Limb (tissue), 2 donors: Measurements from ENCODE around the gene HTR2C.
"Not testable (repeated sequence)": the region's sequence is repeated elsewhere in the genome, so short reads cannot be mapped to it uniquely, and the experiment has no call there.

Experiments
- DNase-seq, 2 donors: peaks; one replicate each; pipeline ENCODE4 v3.0.0-alpha.2; 2016; ENCODE audit errors: extremely low spot score in 2 of 2

Gene HTR2C

DNA sequence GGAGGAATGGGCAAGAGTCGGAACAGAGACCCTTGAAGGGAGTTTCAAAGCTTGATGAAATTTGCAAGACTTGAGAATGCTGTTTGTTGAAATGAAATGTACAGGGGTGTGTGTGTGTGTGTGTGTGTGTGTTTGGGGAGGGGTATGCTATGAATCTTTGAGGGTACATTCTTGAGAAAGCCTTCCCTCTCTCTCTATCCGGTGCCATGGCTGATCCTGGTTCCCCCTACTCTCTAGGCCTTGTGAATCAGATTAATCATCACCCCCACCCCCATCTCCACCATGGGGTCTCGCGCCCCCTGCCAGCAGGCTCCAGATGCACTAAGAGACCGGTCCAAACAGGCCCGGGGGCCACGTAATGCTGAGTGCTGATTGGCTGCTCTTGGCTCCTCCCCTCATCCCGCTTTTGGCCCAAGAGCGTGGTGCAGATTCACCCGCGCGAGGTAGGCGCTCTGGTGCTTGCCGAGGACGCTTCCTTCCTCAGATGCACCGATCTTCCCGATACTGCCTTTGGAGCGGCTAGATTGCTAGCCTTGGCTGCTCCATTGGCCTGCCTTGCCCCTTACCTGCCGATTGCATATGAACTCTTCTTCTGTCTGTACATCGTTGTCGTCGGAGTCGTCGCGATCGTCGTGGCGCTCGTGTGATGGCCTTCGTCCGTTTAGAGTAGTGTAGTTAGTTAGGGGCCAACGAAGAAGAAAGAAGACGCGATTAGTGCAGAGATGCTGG, at the start of gene HTR2C:
HTR2C (plus strand) TSS at position 441 of the 729 bp plus-strand sequence. CDS start 142,851 bp downstream, outside the sequence.
- DNase-seq, result no peak

DNA sequence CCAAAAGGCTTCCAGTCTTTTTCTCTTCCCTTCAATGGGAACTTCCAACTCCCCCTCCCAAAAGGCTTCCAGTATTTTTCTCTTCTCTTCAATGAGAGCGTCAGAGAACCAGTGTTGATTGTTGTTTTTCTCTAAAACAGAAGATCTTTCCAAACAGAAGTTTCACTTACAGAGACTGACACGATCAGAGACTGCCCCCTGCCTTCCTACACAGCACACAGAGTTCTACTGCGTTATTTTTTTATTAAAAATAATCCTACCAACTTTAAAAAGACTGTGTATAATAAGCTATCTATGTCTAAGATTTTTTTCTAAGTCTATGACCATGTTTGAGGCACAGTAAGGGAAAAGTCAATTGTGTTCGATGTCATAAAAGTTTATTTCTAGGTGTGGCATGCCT, 3.5 kb upstream of the HTR2C start:
- DNase-seq, result no peak

DNA sequence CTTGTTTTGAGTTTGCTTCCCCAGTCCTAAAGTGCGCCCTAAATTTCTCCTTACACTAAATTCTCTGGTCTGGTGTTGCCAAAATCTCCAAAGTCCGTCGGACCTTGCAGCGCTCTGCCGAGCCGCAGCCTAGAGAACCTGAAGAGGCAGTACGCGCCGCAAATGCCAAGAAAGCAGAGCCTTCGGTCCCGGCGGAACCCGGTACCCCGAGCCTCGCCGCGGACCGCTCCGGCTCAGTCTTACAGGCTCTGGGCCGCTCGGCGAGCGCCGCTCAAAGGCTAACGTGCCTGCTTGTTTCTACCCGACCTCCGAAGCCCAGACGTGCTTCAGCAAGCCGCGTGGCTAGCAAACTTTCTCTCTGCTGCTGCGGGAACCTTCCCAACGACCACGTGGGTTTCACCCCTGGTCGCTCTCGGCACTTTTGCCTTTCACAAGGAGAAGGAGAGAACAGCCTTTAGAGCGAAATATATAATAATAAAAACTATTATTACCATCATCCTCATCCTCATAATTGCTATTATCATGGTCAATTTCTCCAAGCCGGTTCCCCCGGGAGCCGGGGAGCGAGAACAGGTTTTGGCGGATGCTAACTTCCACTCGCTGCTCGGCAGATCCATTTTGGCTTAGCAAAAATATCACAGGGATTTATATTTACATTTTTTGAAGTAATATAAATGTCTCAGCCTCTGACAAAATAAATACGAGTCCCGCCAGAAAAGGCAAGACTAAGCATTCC, 2.2 kb upstream of the HTR2C start:
- DNase-seq, result peak in 1 of 2 donors; percentile 36

GRCh38 chrX:114582264-114582632, 1.6 kb upstream of the HTR2C start:
- no peak for DNase-seq

DNA sequence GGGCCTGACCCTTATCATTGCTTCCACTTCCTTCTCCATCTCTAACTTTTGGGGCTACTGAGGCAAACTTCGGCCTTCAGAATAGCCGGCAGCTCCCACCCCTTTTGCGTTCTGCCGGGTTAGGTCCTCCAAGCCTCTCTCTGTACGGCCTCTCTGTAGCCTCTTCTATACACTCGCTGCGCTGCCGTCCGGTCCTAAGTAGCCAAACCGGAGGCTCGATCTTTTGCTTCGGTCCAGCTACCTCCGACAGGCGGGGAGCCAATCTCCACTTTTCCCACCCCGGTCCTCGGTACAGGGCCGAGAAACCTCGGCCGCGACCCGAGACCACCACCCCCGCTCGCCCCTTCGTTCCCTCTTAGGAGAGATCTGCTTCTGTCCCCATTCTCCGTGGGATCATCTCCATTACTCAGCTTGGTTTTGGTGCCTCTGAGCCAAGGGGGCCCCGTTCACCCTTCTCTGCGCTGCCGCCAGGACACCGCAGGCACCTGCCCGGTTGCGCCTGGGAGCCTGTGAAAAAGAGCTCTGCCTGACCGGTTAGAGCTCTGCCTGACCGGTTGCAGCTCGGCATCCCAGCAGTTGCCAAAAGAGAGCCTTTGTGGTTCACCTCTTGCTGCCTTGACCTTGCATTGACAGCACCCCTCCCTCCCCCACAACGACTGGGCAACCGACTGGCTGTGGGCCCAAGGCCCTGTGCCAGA, 1.0 kb upstream of the HTR2C start:
- no peak for DNase-seq

DNA sequence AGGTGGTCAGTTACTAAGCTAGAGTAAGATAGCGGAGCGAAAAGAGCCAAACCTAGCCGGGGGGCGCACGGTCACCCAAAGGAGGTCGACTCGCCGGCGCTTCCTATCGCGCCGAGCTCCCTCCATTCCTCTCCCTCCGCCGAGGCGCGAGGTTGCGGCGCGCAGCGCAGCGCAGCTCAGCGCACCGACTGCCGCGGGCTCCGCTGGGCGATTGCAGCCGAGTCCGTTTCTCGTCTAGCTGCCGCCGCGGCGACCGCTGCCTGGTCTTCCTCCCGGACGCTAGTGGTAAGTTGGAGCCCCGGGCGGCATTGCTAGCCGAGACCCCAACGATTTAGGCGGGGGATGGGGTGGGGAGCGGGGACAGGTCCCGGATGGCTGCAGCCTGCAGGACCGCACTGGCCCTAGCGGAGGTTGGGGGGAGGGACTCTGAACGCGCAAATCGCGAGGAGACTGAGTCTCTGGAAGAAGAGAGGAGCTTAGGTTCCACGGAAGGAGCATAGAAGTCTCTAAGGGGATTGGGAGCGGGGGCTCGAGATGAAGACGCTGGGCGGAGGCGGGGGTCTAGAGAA, 573 bp downstream of the HTR2C start:
- DNase-seq, result peak in 1 of 2 donors; percentile 49

DNA sequence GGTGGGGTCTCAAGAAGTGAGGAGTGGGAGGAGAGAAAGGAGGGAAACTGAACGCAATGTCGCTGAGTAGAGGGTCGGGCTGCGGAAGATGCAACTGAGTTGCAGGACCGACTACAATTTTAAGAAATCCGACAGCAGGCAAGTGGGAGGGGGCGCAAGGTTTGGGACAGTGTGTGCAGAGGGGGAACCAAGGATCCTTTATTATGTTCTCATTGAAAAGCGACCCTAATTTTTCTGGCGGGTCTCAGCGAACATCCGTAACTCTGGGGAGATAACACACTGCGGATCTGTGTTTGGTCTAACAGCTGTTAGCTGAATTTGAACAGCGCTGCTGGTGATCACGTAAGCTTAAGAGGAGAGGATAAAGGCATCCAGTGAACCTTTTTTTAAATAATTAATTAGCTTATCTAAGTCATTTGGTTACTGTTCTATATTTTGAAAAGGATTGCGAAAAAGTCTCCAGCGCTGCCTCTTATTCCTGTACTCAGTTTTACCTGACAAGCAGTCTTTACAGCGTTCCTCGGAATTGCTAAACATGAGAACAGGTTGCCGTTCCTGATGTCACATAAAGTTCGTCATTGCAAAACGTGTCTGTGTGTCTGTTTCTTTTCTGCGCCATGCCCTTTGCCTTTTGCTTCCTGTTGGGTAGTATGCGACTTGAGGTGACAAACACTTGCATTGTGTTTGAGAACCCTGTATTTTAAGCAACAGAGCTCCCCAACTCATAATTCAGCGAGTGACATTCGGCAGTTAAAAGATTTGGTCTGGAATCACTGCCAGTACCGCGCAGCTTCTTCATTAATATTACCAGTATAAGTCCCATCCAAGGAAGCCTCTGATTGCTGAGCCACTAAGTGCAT, 1.3 kb downstream of the HTR2C start:
- no peak for DNase-seq

DNA sequence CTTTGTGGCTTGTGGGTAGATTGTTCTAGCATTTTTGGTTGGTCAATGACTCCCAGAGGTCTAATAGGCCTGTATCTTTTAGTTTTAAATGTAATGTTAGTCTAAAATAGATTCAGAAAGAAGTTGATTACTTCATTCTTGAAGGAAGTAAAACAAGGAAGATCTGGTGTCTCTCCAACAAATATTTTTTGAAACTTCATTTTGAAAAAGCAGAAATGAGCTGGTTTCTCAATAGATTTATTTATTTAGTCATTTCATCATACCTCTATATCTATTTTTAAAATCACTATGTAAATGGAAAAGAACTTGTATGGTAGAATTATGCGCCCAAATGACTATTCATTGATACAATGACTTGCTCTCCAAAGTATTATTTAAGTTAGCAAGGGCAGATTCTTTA, 7.2 kb downstream of the HTR2C start:
- no peak for DNase-seq

DNA sequence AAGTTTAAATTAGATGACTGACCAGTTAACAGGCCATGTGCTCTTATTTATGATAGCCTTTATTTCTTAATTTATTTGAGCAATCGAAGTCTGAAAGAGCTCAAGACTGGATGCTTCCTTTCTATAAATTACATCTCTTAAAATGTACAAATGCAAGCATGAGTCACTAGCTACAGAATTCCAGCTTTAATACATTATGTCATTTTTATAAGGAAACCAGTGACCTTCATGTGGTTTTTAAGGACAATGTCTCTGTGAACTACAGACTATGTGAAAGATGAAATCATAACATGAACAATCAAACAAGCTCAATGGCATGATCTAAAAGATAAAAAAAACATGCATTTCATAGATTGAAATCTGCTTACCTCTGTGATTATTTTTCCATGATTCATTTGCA, 15.4 kb downstream of the HTR2C start:
- DNase-seq, result no peak

DNA sequence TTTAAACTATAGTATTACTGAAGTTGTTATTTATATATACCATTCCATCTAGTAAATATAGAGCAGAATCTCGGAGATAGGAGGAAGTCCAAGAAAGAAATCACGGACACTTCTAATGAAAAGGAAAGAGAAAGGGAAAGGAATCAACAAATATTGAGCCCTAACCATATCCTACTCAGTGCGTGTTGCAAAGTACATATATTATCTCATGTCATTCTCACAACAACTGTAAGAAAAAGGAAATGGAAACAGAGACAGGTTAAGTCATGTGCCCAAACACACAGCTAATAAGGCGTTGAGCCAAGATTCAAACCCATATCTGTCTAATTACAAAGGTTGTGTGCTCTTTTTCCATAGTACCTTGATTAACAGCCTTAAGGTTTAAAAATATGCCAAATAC, 16.0 kb downstream of the HTR2C start:
- no peak for DNase-seq

- not testable (repeated sequence) for DNase-seq
Observed at GRCh38 chrX:114606619-114607018, 22.7 kb downstream of the HTR2C start.

DNA sequence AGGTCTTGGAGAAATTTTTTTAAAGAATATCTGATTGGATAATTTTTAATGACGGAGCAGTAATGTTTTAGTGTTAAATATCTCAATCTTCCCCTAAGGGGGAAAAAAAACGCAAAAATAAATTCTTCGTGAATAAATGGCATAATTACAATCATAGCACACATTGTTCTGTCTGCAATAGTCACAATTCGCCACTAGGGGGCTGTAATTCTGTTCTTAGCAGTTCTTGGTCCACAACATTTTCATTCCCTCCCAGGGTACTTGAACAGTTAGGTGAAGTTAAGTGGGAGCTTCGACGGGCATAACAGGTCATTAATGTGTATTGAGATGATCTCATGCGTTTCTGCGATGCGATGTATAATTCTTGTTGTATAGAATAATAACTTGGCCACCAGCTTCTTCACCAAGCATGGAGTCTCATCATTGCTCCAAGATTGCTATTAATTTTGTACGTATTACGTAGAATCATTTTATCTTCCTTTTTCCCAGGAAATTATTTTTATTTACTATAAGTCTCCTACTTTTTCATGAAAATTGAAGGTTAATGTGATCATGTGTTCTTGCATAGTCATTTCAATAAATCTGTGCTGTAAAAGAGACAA, 27.2 kb downstream of the HTR2C start:
- DNase-seq, result peak; percentile 23 to 29

GRCh38 chrX:114615765-114616164, 31.9 kb downstream of the HTR2C start:
- DNase-seq, result no peak

DNA sequence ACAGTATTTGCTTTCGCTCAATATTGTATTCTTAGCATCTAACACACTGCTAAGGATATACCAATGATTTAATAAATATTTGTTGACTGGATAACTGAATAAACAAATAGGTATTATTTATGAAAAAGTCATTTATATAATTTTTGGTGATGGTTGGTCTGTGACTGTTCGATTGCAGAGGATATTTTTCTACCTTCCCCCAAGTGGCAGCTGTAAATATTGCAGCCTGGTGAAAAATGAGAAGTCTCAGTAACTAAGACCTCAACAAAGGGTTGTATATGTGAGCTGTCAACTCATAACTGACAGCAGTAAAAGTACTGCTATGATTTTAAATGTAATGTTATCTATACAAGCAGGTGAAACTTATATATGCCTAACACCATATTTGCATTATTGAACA, 36.0 kb downstream of the HTR2C start:
- no peak for DNase-seq

DNA sequence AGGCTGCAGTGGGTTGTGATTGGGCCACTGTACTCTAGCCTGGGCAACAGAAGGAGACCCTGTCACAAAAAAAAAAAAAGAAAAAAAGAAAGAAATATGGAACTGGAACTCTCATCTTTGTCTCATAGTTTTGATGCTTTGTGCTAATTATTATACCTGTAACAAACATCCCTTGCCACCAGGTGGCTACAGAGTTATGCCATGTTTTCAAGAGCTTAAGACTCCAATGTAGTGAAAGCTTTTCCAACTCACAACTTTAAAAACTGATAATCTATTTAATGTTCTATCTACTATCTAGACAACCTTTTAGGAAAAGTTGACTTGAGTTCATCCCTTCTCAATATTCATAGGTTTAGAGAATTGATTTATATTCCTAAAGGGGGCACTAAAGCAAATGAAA, 42.4 kb downstream of the HTR2C start:
- no peak for DNase-seq

GRCh38 chrX:114635986-114636385, 52.1 kb downstream of the HTR2C start:
- DNase-seq, result no peak

- DNase-seq, result no peak
Observed at GRCh38 chrX:114650351-114650750, 66.5 kb downstream of the HTR2C start.

GRCh38 chrX:114675365-114675764, 91.5 kb downstream of the HTR2C start:
- DNase-seq, result no peak

DNA sequence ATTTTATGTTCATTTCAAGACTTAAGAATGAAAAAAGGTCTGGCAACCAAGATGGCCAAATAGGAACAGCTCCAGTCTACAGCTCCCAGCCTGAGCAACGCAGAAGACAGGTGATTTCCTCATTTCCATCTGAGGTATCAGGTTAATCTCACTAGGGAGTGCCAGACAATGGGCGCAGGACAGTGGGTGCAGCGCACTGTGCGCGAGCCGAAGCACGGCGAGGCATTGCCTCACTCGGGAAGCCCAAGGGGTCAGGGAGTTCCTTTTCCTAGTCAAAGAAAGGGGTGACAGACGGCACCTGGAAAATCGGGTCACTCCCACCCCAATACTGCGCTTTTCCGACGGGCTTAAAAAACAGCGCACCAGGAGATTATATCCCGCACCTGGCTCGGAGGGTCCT, 116.6 kb downstream of the HTR2C start:
- not testable (repeated sequence) for DNase-seq

DNA sequence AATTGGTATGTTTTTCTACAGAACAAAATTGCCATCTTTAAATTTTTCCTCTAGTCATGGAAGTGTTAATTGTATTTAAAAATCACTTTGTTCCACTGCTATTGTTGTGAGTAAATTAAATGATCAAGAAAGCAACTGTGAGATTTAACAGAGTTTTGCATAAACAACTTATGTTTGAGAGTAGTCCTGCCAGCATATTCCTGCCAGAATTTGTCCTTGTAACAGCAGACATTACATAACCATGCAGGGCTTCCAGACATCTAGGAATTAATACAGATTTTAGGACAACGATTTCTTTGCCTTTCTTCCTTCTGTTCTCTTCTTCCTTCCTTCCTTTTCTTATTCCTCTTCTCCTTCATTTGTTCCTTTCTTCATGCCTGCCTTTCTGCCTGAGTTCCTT, 125.5 kb downstream of the HTR2C start:
- DNase-seq, result no peak

- DNase-seq, result no peak
Observed at GRCh38 chrX:114710571-114710970, 126.7 kb downstream of the HTR2C start.
